Thyroid gland (tissue), 4 donors: ENCODE data around the gene NAV2. TPM values are rescaled to one million over a fixed set of nuclear protein-coding genes. Genes with fewer than 3 reads are reported as not detected.
A peak's percentile ranks its signal among the peaks of the same experiment; 100 is the strongest.

Experiments used
- DNase-seq, 2 donors: peaks; one replicate each; pipeline ENCODE4 v3.0.0-alpha.2; 2019
- H3K27ac ChIP-seq, 3 donors: fragments of 200-600 bp; sonication (generic); 1 replicate in 2 of 3; 2 replicates in 1 of 3; pipeline ENCODE4 v1.5.1; 2016 to 2019; ENCODE audit warnings: mild to moderate bottlenecking in 1 of 3, moderate library complexity in 1 of 3
- H3K27me3 ChIP-seq: fragments of 200-600 bp; sonication (generic); one replicate; pipeline ENCODE4 v1.5.1; 2019
- H3K36me3 ChIP-seq, 2 donors: fragments of 200-600 bp; sonication (generic); one replicate each; pipeline ENCODE4 v1.5.1; 2016 to 2019
- H3K4me1 ChIP-seq, 2 donors: fragments of 200-600 bp; sonication (generic); one replicate each; pipeline ENCODE4 v1.5.1; 2017 to 2019
- H3K4me3 ChIP-seq, 3 donors: fragments of 200-600 bp; sonication (generic); replicated peaks in 1 of 3; 1 replicate in 2 of 3; 2 replicates in 1 of 3; pipeline ENCODE4 v1.5.1; 2016; ENCODE audit warnings: mild to moderate bottlenecking in 1 of 3
- H3K9me3 ChIP-seq: fragments of 200-600 bp; sonication (generic); one replicate; pipeline ENCODE4 v1.5.1; 2017
- CTCF ChIP-seq, 6 experiments: fragments of 200-600 bp in 3 of 6; fragments of 450-650 bp in 3 of 6; sonication (generic) in 3 of 6; IDR thresholded peaks; one replicate each; pipeline ENCODE4 v1.5.1; 2016 to 2019; ENCODE audit warnings: antibody characterized with exemption in 6 of 6, mild to moderate bottlenecking in 2 of 6, inconsistent platforms in 1 of 6, moderate library complexity in 1 of 6
- POLR2A ChIP-seq, 2 donors: fragments of 450-650 bp; IDR thresholded peaks; one replicate each; pipeline ENCODE4 v1.6.1; 2017; ENCODE audit warnings: antibody characterized with exemption in 2 of 2, mild to moderate bottlenecking in 2 of 2, moderate library complexity in 1 of 2
- WGBS, 2 donors: methylation state at CpG; one replicate each; pipeline ENCODE4 v1.1.5; 2017; 5-methylcytosine and 5-hydroxymethylcytosine counted together
- intact Hi-C: fragments of 100-400 bp; cut with DNase I; formaldehyde crosslinking; loops from one replicate; pipeline ENCODE4 v1.15.1; 2023
- total RNA-seq, 4 donors: library from RNA; depleted of rRNA; stranded (reverse); fragments of >200 nt; gene quantifications; one replicate each; pipeline ENCODE4 v1.2.3, GENCODE V29; 2016

NAV2 gene
- total RNA-seq, 4 donors from 2014 or later: 34.8 to 88.6 (median 54.5) TPM

- DNase-seq: no peak
- peaks cover 55% of the 10 kb centered on the region for H3K27me3 ChIP-seq
- H3K36me3 ChIP-seq: no peaks in the 10 kb centered on the region
- TF ChIP-seq POLR2A (IDR thresholded peaks at IDR 0.05) (no peak), CTCF (IDR thresholded peaks at IDR 0.05) (no peak)
- no peak overlapping the region for H3K27ac ChIP-seq
- H3K4me3 ChIP-seq: no peak overlapping the region
- 7 to 8% methylated on average over 44 of the region's 65 CpGs for WGBS, 2 donors
- intact Hi-C loops: no loop called here
- peaks cover 23 to 31% of the 10 kb centered on the region in 2 donors for H3K4me1 ChIP-seq
- H3K9me3 ChIP-seq: no peaks in the 10 kb centered on the region
These were observed 447.1 kb downstream of the NAV2 start for GRCh38 chr11:20159466-20160381.

GRCh38 chr11:20160425-20161229 is 448.0 kb downstream of the NAV2 start, which contains the start of gene DBX1:
DBX1 (minus strand) TSS chr11:20160475; CDS start chr11:20160324, 151 bp downstream.
- Histone ChIP-seq H3K27me3 (peaks cover 61% of the 10 kb centered on the region), H3K4me1 (peaks cover 23 to 31% of the 10 kb centered on the region in 2 donors), H3K36me3 (no peaks in the 10 kb centered on the region), H3K4me3 (no peak within 1 kb of the TSS), H3K27ac (no peak within 1 kb of the TSS), H3K9me3 (no peaks in the 10 kb centered on the region)
- DNase-seq: no peak
- WGBS, 2 donors: 5% methylated on average over 29 to 30 of the region's 30 CpGs
- intact Hi-C loops: no loop called here
- no peak for TF ChIP-seq CTCF (IDR thresholded peaks at IDR 0.05)
- no peak for TF ChIP-seq POLR2A (IDR thresholded peaks at IDR 0.05)

- WGBS, 2 donors: 4 to 7% methylated on average over 21 to 28 of the region's 29 CpGs
- H3K27me3 ChIP-seq: peaks cover 59% of the 10 kb centered on the region
These were observed 448.7 kb downstream of the NAV2 start for GRCh38 chr11:20161230-20161918.

GRCh38 chr11:20161923-20162744 is 449.5 kb downstream of the NAV2 start:
- H3K36me3 ChIP-seq: no peaks in the 10 kb centered on the region
- no peaks in the 10 kb centered on the region for H3K9me3 ChIP-seq
- no peak for DNase-seq
- TF ChIP-seq POLR2A (IDR thresholded peaks at IDR 0.05) (no peak), CTCF (IDR thresholded peaks at IDR 0.05) (no peak)
- peaks cover 52% of the 10 kb centered on the region for H3K27me3 ChIP-seq
- H3K27ac ChIP-seq: no peak overlapping the region
- H3K4me3 ChIP-seq: no peak overlapping the region
- 6 to 7% methylated on average over 24 of the region's 24 CpGs for WGBS, 2 donors
- intact Hi-C loops: no loop called here
- peaks cover 13 to 19% of the 10 kb centered on the region in 2 donors for H3K4me1 ChIP-seq

More at GRCh38 chr11:20161230-20161918, 448.7 kb downstream of the NAV2 start:
- Histone ChIP-seq H3K4me3 (no peak overlapping the region), H3K4me1 (peaks cover 17 to 27% of the 10 kb centered on the region in 2 donors), H3K9me3 (no peaks in the 10 kb centered on the region), H3K36me3 (no peaks in the 10 kb centered on the region), H3K27ac (no peak overlapping the region)
- DNase-seq: peak in 1 of 2 donors; percentile 4
- TF ChIP-seq POLR2A (IDR thresholded peaks at IDR 0.05): no peak
- intact Hi-C loops: no loop called here
